ENCODE measurements around the gene ITSN1.
"Not testable (repeated sequence)": the region's sequence is repeated elsewhere in the genome, so short reads cannot be mapped to it uniquely, and the experiment has no call there.

Gene ITSN1

GRCh38 chr21:33642027-33642895, at the start of gene ITSN1:
TSS of gene ITSN1 (plus strand) at chr21:33642501. CDS start at chr21:33718829, 76,328 bp downstream.
- in situ Hi-C loops (cut with MboI; ENCODE audit: low sequenced_read_pairs) = no loop called here

GRCh38 chr21:33598051-33598450, 44.2 kb upstream of the ITSN1 start:
- in situ Hi-C loops (cut with MboI; ENCODE audit: low sequenced_read_pairs) = no loop called here

GRCh38 chr21:33608559-33608958, 33.7 kb upstream of the ITSN1 start:
- in situ Hi-C loops (cut with MboI; ENCODE audit: low sequenced_read_pairs) = no loop called here

- in situ Hi-C loops (cut with MboI; ENCODE audit: low sequenced_read_pairs) = no loop called here
These were observed 31.1 kb upstream of the ITSN1 start for GRCh38 chr21:33611006-33611744.

GRCh38 chr21:33617565-33617964, 24.7 kb upstream of the ITSN1 start:
- in situ Hi-C loops (cut with MboI; ENCODE audit: low sequenced_read_pairs) = not testable (repeated sequence)

- in situ Hi-C loops (cut with MboI; ENCODE audit: low sequenced_read_pairs) = no loop called here
These were observed 23.9 kb upstream of the ITSN1 start for GRCh38 chr21:33618407-33618806.

GRCh38 chr21:33619726-33620125, 22.6 kb upstream of the ITSN1 start:
- in situ Hi-C loops (cut with MboI; ENCODE audit: low sequenced_read_pairs) = no loop called here

GRCh38 chr21:33622253-33622652, 20.0 kb upstream of the ITSN1 start:
- in situ Hi-C loops (cut with MboI; ENCODE audit: low sequenced_read_pairs) = no loop called here

- in situ Hi-C loops (cut with MboI; ENCODE audit: low sequenced_read_pairs) = not testable (repeated sequence)
These were observed 16.1 kb upstream of the ITSN1 start for GRCh38 chr21:33626151-33626550.

- in situ Hi-C loops (cut with MboI; ENCODE audit: low sequenced_read_pairs) = no loop called here
These were observed 8.0 kb upstream of the ITSN1 start for GRCh38 chr21:33634254-33634653.

GRCh38 chr21:33640697-33641351, 1.5 kb upstream of the ITSN1 start:
- in situ Hi-C loops (cut with MboI; ENCODE audit: low sequenced_read_pairs) = no loop called here

- in situ Hi-C loops (cut with MboI; ENCODE audit: low sequenced_read_pairs) = no loop called here
These were observed 812 bp upstream of the ITSN1 start, which contains the start of gene CRYZL1 for GRCh38 chr21:33641352-33642026. TSS of gene CRYZL1 (minus strand) at chr21:33641741. CDS start at chr21:33631551, 10,190 bp downstream.

GRCh38 chr21:33642896-33643657, 776 bp downstream of the ITSN1 start:
- in situ Hi-C loops (cut with MboI; ENCODE audit: low sequenced_read_pairs) = no loop called here

- in situ Hi-C loops (cut with MboI; ENCODE audit: low sequenced_read_pairs) = no loop called here
These were observed 1.5 kb downstream of the ITSN1 start for GRCh38 chr21:33643658-33644311.

GRCh38 chr21:33644383-33645074, 2.2 kb downstream of the ITSN1 start:
- in situ Hi-C loops (cut with MboI; ENCODE audit: low sequenced_read_pairs) = no loop called here

- in situ Hi-C loops (cut with MboI; ENCODE audit: low sequenced_read_pairs) = no loop called here
These were observed 3.4 kb downstream of the ITSN1 start for GRCh38 chr21:33645730-33646129.

- in situ Hi-C loops (cut with MboI; ENCODE audit: low sequenced_read_pairs) = no loop called here
These were observed 5.3 kb downstream of the ITSN1 start for GRCh38 chr21:33647587-33647986.

- in situ Hi-C loops (cut with MboI; ENCODE audit: low sequenced_read_pairs) = no loop called here
These were observed 6.3 kb downstream of the ITSN1 start for GRCh38 chr21:33648555-33648954.

- in situ Hi-C loops (cut with MboI; ENCODE audit: low sequenced_read_pairs) = no loop called here
These were observed 7.9 kb downstream of the ITSN1 start for GRCh38 chr21:33650230-33650629.
